Suprapubic skin (tissue), 4 donors: ENCODE measurements around the gene ALAD.

Experiments used
- EP300 ChIP-seq: sonication (generic); formaldehyde crosslinking; IDR thresholded peaks from one replicate; pipeline ENCODE4 v1.6.1; 2017; ENCODE audit warnings: antibody characterized with exemption
- POLR2A ChIP-seq, 2 donors: fragments of 450-650 bp; IDR thresholded peaks; one replicate each; pipeline ENCODE4 v1.6.1; 2017; ENCODE audit warnings: antibody characterized with exemption in 2 of 2, mild to moderate bottlenecking in 2 of 2, moderate library complexity in 2 of 2
- POLR2AphosphoS5 ChIP-seq, 3 donors: sonication (generic); formaldehyde crosslinking; IDR thresholded peaks; one replicate each; pipeline ENCODE4 v1.6.1; 2017; ENCODE audit warnings: antibody characterized with exemption in 3 of 3
- TF ChIP-seq, protein P1 (sequence below), 2 donors: fragments of 200-600 bp in 1 of 2; fragments of 450-650 bp in 1 of 2; sonication (generic) in 1 of 2; IDR thresholded peaks; one replicate each; pipeline ENCODE4 v1.5.1; 2016 to 2019; ENCODE audit warnings: antibody characterized with exemption in 2 of 2, mild to moderate bottlenecking in 1 of 2, moderate library complexity in 1 of 2

DNA sequence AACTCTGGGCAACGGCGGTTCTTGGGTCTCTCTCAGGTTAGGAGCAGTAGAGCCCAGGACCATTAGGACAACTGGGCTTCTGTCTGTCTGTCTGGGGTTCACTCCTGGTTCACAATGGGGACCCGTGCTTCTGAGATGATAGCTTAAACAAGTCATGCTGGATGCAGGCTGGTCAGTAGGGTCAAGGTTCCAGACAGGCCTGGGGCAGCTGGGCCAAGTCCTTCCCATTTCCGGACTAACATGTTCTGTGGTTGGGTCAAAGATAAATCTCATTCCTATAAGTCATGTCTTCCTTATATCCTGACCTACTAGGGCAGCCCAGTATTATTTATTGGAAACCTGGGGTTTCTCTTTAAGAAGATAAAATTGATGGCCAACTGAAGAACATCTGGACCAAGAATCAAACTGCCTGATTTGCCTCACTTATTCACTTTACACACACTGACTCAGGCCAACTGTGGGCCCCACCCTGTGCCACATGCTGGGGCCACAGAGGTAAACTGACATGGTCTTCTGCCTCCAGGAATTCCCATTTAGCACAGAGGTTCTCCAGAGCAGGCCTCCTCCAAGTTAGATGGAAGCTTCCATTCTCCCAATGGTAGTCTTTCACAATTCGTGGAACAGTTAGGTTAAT lies 32.6 kb downstream of the ALAD start:
- TF ChIP-seq POLR2AphosphoS5 (IDR thresholded peaks at IDR 0.05), result no peak
- TF ChIP-seq, protein P1, sequence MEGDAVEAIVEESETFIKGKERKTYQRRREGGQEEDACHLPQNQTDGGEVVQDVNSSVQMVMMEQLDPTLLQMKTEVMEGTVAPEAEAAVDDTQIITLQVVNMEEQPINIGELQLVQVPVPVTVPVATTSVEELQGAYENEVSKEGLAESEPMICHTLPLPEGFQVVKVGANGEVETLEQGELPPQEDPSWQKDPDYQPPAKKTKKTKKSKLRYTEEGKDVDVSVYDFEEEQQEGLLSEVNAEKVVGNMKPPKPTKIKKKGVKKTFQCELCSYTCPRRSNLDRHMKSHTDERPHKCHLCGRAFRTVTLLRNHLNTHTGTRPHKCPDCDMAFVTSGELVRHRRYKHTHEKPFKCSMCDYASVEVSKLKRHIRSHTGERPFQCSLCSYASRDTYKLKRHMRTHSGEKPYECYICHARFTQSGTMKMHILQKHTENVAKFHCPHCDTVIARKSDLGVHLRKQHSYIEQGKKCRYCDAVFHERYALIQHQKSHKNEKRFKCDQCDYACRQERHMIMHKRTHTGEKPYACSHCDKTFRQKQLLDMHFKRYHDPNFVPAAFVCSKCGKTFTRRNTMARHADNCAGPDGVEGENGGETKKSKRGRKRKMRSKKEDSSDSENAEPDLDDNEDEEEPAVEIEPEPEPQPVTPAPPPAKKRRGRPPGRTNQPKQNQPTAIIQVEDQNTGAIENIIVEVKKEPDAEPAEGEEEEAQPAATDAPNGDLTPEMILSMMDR (IDR thresholded peaks at IDR 0.05), result no peak
- no peak for TF ChIP-seq POLR2A (IDR thresholded peaks at IDR 0.05)
- TF ChIP-seq EP300, result no peak
